DOHH2 (cell line): Measurements from ENCODE around the gene PAFAH2.

Experiments
- H3F3A ChIP-seq: fragments of 200-600 bp; sonication (generic), shearing (Covaris generic); 2 replicates; pipeline ENCODE4 v1.6.0; 2016; ENCODE audit warnings: antibody characterized with exemption, mild to moderate bottlenecking; ENCODE audit not compliant: control insufficient read depth, insufficient read depth
- H3K27ac ChIP-seq: fragments of 200-600 bp; sonication (generic); 2 replicates; pipeline ENCODE4 v1.5.1; 2014; ENCODE audit warnings: low read depth, mild to moderate bottlenecking, low read length, moderate library complexity
- H3K27me3 ChIP-seq: fragments of 200-600 bp; sonication (generic); 2 replicates; pipeline ENCODE4 v1.6.1; 2014; ENCODE audit warnings: mild to moderate bottlenecking, low read length, mixed read lengths; ENCODE audit not compliant: control insufficient read depth
- H3K36me3 ChIP-seq: fragments of 200-600 bp; sonication (generic); 2 replicates; pipeline ENCODE4 v1.6.1; 2014; ENCODE audit warnings: mild to moderate bottlenecking, low read length, moderate library complexity, mixed read lengths; ENCODE audit not compliant: control insufficient read depth
- H3K4me1 ChIP-seq: fragments of 200-600 bp; sonication (generic); 2 replicates; pipeline ENCODE4 v1.6.1; 2014; ENCODE audit warnings: mild to moderate bottlenecking, low read length, mixed read lengths; ENCODE audit not compliant: control insufficient read depth
- H3K4me2 ChIP-seq: fragments of 200-600 bp; sonication (generic); 2 replicates; pipeline ENCODE4 v1.6.0; 2014; ENCODE audit warnings: mild to moderate bottlenecking, low read length, moderate library complexity
- H3K4me3 ChIP-seq: fragments of 200-600 bp; sonication (generic); 2 replicates; pipeline ENCODE4 v1.5.1; 2014; ENCODE audit warnings: mild to moderate bottlenecking, low read length, mixed read lengths
- H3K79me2 ChIP-seq: fragments of 200-600 bp; sonication (generic); 2 replicates; pipeline ENCODE4 v1.6.1; 2014; ENCODE audit warnings: mild to moderate bottlenecking, low read length, mixed read lengths; ENCODE audit not compliant: control insufficient read depth
- H3K9me2 ChIP-seq: fragments of 200-600 bp; sonication (generic); replicated peaks from 2 replicates; pipeline ENCODE4 v1.6.1; 2014; ENCODE audit warnings: mild to moderate bottlenecking, low read length, mixed read lengths; ENCODE audit not compliant: control insufficient read depth
- H3K9me3 ChIP-seq: fragments of 200-600 bp; sonication (generic); 2 replicates; pipeline ENCODE4 v1.6.1; 2014; ENCODE audit warnings: antibody characterized with exemption, low read length, mixed read lengths; ENCODE audit not compliant: control insufficient read depth, insufficient read depth
- H4K20me1 ChIP-seq: fragments of 200-600 bp; sonication (generic); 2 replicates; pipeline ENCODE4 v1.6.0; 2014; ENCODE audit warnings: low read depth, mild to moderate bottlenecking, antibody characterized with exemption, low read length, moderate library complexity; ENCODE audit not compliant: control insufficient read depth, insufficient read depth
- CTCF ChIP-seq: fragments of 200-600 bp; sonication (generic); IDR thresholded peaks from one replicate; pipeline ENCODE4 v1.5.1; 2014; ENCODE audit warnings: antibody characterized with exemption, mild to moderate bottlenecking, low read depth, low read length; ENCODE audit not compliant: poor library complexity, severe bottlenecking
- EZH2phosphoT487 ChIP-seq: fragments of 200-600 bp; sonication (generic); IDR thresholded peaks from 2 replicates; pipeline ENCODE4 v1.6.1; 2017; ENCODE audit warnings: borderline replicate concordance, mild to moderate bottlenecking, antibody characterized with exemption, low read length, moderate library complexity, mixed read lengths

Gene PAFAH2

GRCh38 chr1:26021647-26022403, 24.0 kb upstream of the PAFAH2 start, which contains the start of gene EXTL1:
TSS of gene EXTL1 (plus strand) at chr1:26021775. CDS start at chr1:26022647, 872 bp downstream.
- H3K9me3 ChIP-seq, result no peaks in the 10 kb centered on the region
- no peak within 1 kb of the TSS for H3K4me3 ChIP-seq
- no peaks in the 10 kb centered on the region for H3K79me2 ChIP-seq
- no peaks in the 10 kb centered on the region for H3K4me1 ChIP-seq
- H3F3A ChIP-seq, result no peaks in the 10 kb centered on the region
- H3K27me3 ChIP-seq, result peaks cover 11% of the 10 kb centered on the region
- H3K9me2 ChIP-seq, result no peaks in the 10 kb centered on the region
- H4K20me1 ChIP-seq, result no peaks in the 10 kb centered on the region
- no peaks in the 10 kb centered on the region for H3K36me3 ChIP-seq
- TF ChIP-seq CTCF (no peak), EZH2phosphoT487 (no peak)
- H3K27ac ChIP-seq, result no peak within 1 kb of the TSS
- no peak within 1 kb of the TSS for H3K4me2 ChIP-seq

- H3K4me2 ChIP-seq, result no peak overlapping the region
- H3K27ac ChIP-seq, result no peak overlapping the region
- H3F3A ChIP-seq, result no peaks in the 10 kb centered on the region
- peaks cover 11% of the 10 kb centered on the region for H3K27me3 ChIP-seq
- no peak overlapping the region for H3K4me3 ChIP-seq
- H3K79me2 ChIP-seq, result no peaks in the 10 kb centered on the region
- H4K20me1 ChIP-seq, result no peaks in the 10 kb centered on the region
- H3K4me1 ChIP-seq, result no peaks in the 10 kb centered on the region
- H3K9me2 ChIP-seq, result no peaks in the 10 kb centered on the region
- no peaks in the 10 kb centered on the region for H3K36me3 ChIP-seq
- no peaks in the 10 kb centered on the region for H3K9me3 ChIP-seq
- no peak for TF ChIP-seq CTCF
- no peak for TF ChIP-seq EZH2phosphoT487
Observed at GRCh38 chr1:26020941-26021646, 23.2 kb upstream of the PAFAH2 start.

- Histone ChIP-seq H3K9me3 (no peaks in the 10 kb centered on the region), H3K27ac (no peak overlapping the region), H3K9me2 (no peaks in the 10 kb centered on the region), H3K36me3 (no peaks in the 10 kb centered on the region), H4K20me1 (no peaks in the 10 kb centered on the region), H3K4me3 (no peak overlapping the region), H3K27me3 (peaks cover 11% of the 10 kb centered on the region), H3K4me2 (no peak overlapping the region), H3K4me1 (no peaks in the 10 kb centered on the region), H3K79me2 (no peaks in the 10 kb centered on the region), H3F3A (no peaks in the 10 kb centered on the region)
- TF ChIP-seq EZH2phosphoT487 (no peak), CTCF (no peak)
Observed at GRCh38 chr1:26020330-26020768, 22.5 kb upstream of the PAFAH2 start.
